DMS114 treated with DMSO at 0.1 percent for 48 hours (cell line): ENCODE measurements around the gene PSG3.
"Not testable (repeated sequence)": the region's sequence is repeated elsewhere in the genome, so short reads cannot be mapped to it uniquely, and the experiment has no call there.

ENCODE experiments used
- DNase-seq: peaks from one replicate; lab custom pipeline; 2025; ENCODE audit not compliant: unreplicated experiment; lab: John Stamatoyannopoulos, UW

PSG3 gene

DNA sequence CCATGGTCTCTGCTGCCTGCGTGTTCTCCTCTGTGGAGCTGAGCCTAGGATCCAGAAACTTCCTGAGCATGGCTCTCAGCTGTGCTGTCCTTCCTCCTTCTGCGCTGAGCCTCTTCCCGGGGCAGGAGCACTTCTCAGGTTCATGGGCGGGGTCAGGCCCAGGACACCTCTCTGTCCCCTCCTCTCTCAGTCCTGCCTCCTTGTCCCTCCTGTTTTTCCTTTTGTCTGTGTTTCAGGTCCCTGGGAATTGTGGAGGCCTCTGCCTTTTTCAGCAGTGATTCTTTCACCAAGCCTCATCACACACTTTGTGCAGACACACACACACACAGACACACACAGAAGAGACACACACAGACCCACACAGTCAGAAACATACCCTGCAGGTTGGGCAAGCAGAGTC is at the start of gene PSG3:
Gene PSG3, minus strand, starts transcription at position 101 of the 400 bp plus-strand sequence. Its CDS starts 97 bp downstream, at position 4.
- DNase-seq, result not testable (repeated sequence)

DNA sequence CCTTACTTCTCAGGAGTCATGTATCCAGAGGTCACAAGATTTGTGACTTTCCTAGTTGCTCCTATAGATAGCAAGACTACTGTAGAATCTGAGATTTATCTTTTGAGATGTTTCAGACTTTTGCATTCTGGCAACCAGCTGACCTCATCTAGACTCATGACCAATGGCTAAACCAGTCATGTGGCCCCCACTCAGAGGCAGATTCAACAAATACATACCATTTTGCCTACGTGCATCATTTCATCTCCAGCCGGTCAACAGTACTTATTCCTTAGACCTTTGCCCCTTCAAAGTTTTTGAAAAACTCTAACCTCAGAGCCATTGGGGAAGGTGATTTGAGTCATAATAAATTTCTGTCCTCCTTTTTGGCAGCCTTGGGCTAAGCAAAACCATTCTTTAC is 48.5 kb upstream of the PSG3 start:
- DNase-seq, result not testable (repeated sequence)

DNA sequence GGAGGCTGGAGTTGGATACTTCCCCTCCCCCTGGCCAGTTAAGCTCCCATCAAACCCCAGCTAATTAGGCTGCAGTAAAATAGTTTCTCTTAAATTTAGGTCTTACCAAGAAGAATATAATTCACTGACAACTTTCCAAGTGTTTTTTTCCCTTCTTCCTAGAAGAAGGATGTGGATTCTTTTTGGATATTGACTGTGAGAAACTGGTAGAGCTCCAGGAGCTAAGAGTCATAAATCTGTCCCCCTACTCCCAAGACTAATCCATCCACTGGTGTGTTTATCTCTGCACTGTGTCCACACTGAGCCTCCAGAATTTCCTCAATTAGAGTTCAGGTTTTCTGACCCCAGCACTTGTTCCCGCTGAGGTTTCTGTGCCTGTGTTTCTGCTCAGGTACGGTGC is 47.5 kb upstream of the PSG3 start:
- DNase-seq, result not testable (repeated sequence)

DNA sequence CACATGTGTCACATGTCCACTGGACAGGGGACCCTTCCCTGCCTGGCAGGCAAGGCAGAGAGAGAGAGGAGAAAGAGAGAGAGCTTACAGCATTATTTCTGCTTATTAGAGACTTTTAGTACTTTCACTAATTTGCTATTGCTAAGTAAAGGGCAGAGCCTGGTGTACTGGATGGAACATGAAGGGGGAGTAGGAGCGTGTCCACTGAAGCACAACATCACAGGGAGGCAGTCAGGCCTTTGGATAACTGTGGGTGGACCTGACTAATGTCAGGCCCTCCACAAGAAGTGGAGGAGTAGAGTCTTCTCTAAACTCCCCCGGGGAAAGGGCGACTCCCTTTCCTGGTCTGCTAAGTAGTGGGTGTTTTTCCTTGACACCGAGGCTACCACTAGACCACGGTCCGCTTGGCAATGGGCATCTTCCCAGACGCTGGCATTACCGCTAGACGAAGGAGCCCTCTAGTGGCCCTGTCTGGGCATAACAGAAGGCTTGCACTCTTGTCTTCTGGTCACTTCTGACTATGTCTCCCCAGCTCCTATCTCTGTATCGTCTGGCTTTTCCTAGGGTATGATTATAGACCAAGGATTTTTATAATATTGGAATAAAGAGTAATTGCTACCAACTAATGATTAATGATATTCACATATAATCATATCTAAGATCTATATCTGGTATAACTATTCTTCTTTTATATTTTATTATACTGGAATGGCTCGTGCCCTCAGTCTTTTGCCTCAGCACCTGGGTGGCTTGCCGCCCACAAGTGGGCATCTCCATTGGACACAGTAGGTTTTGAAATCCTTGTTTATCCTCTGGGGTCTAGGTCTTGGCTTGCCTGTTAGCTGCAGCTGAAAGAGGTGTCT is 36.7 kb upstream of the PSG3 start:
- DNase-seq, result peak; percentile 60

DNA sequence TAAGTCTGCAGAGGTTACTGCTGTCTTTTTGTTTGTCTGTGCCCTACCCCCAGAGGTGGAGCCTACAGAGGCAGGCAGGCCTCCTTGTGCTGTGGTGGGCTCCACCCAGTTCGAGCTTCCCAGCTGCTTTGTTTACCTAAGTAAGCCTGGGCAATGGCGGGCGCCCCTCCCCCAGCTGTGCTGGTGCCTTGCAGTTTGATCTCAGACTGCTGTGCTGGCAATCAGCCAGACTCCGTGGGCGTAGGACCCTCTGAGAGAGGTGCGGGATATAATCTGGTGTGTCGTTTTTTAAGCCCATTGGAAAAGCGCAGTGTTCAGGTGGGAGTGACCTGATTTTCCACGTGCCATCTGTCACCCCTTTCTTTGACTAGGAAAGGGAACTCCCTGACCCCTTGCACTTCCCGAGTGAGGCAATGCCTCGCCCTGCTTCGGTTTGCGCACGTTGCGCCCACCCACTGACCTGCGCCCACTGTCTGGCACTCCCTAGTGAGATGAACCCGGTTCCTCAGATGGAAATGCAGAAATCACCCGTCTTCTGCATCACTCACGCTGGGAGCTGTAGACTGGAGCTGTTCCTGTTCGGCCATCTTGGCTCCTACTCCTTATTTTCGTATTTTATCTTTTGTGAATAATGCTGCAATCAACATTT is 34.4 kb upstream of the PSG3 start:
- not testable (repeated sequence) for DNase-seq

DNA sequence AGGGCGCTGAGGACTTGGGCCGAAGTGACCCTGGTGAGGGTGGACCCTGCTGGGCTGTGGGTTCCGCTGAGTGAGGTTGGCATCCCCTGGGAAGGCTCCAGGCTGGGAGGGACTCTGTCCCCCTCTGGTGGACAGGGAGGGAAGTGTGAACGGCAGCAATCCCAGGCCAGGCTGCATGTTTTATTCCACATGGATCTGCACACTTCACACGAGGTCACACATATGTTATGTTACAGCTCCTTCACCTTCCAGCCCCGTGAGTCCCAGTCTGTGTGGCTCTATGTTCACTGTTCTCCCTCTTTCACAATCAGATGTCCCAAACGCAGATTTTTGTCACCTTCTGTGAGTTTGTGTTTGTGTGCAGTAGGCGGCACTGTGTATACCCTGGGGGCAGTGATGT is 27.0 kb upstream of the PSG3 start:
- DNase-seq, result not testable (repeated sequence)

DNA sequence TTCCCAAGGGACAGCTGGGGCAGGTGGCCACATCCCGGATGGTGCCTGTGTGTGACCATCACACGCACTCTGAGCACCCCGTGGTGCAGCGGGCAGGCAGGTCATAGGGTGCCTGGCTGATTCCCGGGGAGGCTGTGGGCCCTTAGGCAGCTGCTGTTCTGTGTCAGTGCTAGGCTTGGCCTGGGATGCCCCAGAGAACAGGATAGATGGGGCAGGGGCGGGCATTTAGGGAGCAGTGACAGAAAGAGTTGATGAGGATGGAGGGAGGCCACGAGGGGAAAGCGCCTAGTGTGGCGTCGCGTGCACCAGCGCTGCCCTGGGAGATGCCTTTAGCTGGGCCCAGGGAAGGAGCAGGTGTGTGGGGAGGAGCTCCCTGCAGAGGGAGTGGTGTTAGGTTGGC is 26.6 kb upstream of the PSG3 start:
- DNase-seq, result not testable (repeated sequence)

DNA sequence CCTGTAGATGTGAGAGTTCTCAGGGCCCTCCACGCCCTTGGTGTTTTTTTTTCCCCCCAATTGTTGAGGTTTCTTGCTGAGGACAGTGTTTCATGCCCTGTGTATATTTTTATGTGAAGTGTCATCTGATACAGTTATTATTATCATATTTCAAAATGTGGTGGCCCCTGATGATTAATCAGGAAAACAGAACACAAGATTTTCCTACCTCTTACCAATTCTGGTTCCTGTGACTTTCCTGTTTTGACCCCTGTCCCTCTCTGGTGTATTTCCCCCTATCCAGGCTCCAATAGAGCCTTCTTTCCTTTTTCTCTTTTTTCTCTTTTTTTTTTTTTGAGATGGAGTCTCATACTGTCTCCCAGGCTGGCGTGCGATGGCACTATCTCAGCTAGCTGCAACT is 24.6 kb upstream of the PSG3 start:
- DNase-seq, result no peak

DNA sequence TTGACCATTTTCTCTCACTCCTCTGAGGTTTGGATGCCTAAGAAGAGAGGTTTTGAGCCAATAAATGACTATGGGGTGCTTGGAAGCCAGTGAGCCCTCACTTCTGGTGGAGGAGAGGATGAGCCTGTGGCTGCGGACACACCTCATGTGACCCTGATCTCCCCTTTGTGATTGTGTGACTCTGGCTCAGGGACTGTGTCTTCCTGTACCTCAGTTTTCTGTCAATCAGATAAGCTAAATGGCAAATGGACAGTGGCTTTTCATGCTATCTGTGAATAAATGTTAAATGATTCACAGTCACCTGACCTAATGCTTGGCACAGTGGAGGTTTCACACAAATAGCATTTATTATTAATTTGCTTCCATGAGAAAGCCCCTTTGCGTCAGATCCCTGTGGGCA is 22.5 kb upstream of the PSG3 start:
- no peak for DNase-seq

DNA sequence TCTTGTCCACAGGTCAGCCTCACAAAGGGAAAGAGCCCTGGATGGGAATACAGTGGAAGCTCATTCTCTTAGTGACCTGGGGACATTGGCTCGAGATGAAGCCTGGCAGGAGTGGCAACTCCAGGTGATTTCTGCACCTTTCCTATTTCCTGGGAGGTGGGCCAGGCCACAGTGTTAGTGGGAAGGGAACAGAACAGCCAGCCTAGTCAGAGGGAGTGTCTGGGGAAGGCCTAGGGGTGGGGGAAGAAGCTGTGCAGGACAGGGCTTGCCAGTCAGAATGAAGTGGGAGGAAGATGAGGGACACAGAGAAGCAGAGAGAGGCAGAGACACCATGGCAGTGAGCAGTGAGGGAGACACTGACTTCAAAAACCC is 21.6 kb upstream of the PSG3 start:
- not testable (repeated sequence) for DNase-seq

DNA sequence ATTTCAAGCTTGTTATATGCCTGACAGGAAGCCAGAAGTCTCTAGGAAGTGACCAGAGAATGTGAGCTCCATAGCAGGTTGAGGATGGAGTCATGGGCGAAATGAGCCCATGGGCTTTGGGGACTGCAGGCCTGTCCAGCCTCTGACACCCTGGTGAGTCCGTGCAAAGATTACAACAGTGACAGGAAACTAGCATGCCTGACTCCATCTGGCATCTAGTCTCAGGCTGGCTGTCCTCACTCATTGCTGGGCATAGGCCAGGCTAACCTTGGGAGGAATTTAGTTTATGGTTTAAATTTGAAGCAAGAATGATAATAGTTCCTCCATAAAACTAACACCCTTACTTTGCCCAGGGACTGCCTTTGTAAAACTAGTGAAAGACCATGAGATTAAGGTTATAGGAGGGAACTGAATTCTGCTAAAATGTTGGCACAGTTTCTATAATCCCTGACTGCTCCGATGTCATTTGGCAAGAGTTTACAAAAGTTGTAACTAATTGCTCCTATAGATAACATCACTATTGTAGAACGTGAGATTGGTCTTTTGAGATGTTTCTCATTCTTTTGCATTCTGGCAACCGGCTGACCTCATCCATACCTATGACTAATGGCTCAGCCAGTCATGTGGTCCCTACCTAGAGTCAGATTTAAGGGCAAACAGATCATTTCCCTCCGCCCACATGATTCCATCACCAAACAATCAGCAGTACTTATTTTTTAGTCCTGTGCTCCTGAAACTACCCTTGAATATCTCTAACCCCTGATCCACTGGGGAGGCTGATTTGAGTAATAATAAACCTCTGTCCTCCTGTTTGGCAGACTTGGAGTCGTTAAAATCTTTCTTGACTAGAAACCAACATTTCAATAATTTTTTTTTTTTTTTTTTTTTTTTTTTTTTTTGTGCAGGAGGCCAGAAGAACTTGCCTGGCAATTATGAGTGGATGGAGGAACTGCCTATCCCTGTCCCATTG is 21.0 kb upstream of the PSG3 start:
- not testable (repeated sequence) for DNase-seq

DNA sequence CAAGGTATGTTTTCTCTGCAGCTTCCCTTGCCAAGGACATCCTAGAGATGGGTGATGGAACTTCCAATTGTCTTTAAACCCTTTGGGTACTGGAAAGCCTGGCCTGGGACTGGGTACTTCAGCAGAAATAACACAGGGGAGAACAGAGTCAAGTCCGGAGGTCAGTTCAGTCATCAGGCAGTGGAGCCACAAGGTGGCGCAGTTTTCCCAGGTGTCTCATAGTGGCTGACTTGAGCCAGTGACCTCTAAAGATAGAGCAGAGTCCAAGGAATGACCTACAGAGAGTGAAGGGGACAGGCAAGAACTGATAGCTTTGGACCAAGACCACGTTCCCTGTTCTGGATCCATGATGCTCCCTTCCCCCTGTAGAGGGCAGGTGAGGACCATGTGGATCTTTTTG is 18.4 kb upstream of the PSG3 start:
- DNase-seq, result not testable (repeated sequence)

DNA sequence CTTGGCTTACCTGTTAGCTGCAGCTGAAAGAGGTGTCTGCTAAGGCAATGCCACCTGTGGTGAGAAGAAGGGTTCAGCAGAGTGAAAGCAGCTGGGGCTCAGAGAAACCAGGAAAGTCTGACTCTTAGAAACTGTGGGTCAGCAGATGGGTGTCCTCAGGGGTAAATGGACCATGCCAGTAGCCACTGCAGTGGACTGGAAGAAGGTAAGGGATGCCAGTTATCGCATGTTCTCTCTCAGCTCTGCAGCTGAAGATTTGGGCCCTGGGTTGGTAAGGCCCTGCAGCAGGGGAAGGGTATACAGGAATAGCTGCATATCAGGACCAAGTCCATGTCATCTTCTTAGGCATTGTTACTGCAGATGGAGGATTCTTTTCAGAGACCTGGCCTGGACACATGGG is 12.0 kb upstream of the PSG3 start:
- DNase-seq, result not testable (repeated sequence)

DNA sequence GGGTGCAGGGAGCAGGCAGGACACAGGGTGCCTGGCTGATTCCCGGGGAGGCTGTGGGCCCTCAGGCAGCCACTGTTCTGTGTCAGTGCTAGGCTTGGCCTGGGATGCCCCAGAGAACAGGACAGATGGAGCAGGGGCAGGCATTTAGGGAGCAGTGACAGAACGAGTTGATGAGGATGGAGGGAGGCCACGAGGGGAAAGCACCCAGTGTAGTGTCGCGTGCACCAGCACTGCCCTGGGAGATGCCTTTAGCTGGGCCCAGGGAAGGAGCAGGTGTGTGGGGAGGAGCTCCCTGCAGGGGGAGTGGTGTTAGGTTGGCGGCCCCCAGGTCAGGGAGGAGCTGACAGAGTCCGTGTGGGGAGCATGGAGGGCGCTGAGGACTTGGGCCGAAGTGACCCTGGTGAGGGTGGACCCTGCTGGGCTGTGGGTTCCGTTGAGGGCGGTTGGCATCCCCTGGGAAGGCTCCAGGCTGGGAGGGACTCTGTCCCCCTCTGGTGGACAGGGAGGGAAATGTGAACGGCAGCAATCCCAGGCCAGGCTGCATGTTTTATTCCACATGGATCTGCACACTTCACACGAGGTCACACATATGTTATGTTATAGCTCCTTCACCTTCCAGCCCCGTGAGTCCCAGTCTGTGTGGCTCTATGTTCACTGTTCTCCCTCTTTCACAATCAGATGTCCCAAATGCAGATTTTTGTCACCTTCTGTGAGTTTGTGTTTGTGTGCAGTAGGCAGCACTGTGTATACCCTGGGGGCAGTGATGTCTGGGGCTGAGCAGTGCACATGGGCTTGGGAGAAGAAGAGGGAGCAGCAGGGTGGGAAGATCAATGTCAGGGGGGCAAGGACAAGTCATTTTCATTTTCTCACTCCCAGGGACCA is 1.7 kb upstream of the PSG3 start:
- DNase-seq, result not testable (repeated sequence)

DNA sequence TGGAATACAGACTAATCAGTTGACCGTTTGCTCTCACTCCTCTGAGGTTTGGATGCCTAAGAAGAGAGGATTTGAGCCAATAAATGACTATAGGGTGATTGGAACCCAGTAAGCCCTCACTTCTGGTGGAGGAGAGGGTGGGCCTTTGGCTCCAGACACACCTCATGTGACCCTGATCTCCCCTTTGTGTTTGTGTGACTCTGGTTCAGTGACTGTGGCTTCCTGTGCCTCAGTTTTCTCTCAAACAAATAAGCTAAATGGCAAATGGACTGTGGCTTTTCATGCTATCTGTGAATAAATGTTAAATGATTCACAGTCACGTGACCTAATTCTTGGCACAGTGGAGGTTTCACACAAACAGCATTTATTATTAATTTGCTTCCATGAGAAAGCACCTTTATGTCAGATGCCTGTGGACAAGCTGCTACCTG is 2.7 kb downstream of the PSG3 start:
- DNase-seq, result not testable (repeated sequence)

DNA sequence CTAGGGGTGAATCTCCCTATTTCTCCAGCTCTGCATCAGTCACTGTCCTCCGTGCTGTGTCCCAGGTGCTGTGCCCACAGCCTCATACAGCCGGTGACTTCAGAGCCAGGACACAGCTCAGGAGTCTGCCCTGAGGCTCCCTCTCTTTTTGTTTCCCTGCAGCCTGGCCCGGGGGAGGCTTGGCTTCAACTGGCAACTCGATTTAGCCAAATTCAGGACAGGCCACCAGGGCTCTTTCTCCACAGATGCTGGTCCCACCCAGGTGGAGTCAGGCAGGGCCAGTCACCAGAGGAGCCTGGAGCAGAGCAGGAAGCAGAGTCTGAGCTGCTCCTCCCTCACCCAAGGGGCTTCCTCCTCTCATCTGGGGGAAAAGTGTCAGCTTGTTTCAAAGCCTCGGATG is 11.9 kb downstream of the PSG3 start:
- DNase-seq, result not testable (repeated sequence)

DNA sequence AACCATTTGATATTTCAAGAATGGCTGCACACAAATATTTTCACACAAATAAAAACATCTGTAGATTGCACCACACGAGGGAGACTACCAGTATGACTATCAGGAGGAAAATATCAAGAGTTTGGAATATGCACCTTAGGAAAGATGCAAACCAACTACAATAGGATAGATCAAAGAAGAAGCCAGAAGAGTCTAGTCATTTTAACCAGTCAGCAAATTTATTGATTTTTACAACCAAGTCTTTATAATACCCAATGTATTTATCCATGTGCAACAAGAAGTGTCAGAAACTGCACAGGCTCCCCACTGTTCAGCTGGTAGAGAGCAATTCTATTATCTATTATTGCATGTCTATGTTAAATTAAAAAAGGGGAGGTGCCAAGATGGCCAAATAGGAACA is 26.3 kb downstream of the PSG3 start:
- not testable (repeated sequence) for DNase-seq

DNA sequence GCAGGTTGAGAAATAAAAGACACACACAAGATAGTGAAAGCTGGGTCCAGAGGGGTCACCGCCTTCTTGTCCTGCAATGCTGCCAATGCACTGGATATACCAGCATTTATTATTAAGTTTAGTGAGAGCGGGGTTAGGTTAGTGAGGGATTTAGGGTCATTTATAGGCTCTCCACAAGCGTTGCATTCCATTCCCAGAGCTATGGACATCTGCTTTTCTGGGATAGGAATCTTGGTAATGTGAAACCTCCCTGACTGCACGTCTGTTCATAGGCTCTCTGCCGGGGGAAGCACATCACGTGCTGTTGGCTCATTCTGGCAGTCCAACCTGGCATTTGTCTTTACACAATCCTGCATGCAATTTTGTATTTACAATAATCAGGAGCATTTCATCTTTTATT is 27.5 kb downstream of the PSG3 start:
- not testable (repeated sequence) for DNase-seq

DNA sequence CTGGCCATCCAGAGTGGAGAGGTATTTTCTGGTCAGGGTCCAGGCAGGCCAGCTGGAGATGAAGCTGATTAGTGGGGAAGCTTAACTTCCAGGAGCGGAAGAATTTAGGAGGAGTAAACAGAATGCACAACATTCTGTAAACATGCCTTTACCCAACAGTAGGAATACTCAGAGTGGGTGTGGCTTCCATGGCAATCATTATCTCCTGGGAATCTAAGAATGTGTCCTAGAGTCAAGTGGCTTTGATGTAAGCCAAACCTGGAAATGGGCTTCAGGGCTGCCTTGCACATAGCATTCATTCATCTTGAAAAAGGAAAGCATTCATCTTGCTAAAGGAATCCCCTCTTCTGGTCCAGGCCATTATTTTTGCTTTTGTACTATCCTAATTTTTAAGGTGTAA is 29.3 kb downstream of the PSG3 start:
- not testable (repeated sequence) for DNase-seq

DNA sequence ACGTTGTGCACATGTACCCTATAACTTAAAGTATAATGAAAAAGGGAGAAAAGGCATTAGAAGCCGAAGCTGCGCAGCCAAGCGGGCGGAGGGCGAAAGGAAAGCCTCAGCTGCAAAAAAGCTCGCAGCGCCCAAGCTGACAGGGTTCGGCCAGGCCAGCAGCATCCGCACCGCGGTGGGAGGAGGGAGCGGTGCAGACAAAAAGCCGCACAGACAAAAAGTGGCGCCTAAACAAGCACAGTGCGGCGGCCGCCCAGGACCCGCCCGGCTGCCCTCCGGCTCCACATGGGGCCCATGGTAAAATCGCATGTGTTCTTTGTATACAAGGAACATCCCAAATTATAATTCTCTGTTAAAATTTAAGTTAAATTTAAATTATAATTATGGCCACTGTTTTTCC is 42.4 kb downstream of the PSG3 start:
- DNase-seq, result no peak
